Stimulated activated naive B cell treated with anti-CD40 and anti-IgM and Interleukin-4, amounts not matched to agents 10 μg/mL and 1 μg/mL and 100 μg/mL, for 72 hours (primary cell): ENCODE results near the gene SDK1.
"Not testable (repeated sequence)": the region's sequence is repeated elsewhere in the genome, so short reads cannot be mapped to it uniquely, and the experiment has no call there.

Experiments
- ATAC-seq, 2 donors: fragments of 150-1000 bp; cut with Tn5 transposase; replicated peaks; 2 replicates each; pipeline ENCODE4 v1.10.0; 2021; ENCODE audit warnings: moderate library complexity in 1 of 2
- DNase-seq: peaks from one replicate; pipeline ENCODE4 v3.0.0; 2021
- H3K27ac Mint-ChIP-seq: one replicate; pipeline ENCODE4 v1.8.0; 2022; ENCODE audit warnings: mild to moderate bottlenecking, mixed read lengths
- H3K27me3 Mint-ChIP-seq, 2 donors: one replicate each; pipeline ENCODE4 v1.8.0; 2022; ENCODE audit warnings: mixed read lengths in 2 of 2
- H3K36me3 Mint-ChIP-seq, 2 donors: one replicate each; pipeline ENCODE4 v1.8.0; 2022; ENCODE audit warnings: mixed read lengths in 2 of 2, mild to moderate bottlenecking in 1 of 2
- H3K4me1 Mint-ChIP-seq, 2 donors: one replicate each; pipeline ENCODE4 v1.8.0; 2022; ENCODE audit warnings: mixed read lengths in 2 of 2, mild to moderate bottlenecking in 1 of 2
- H3K4me3 Mint-ChIP-seq, 2 donors: one replicate each; pipeline ENCODE4 v1.8.0; 2022; ENCODE audit warnings: mild to moderate bottlenecking in 2 of 2, mixed read lengths in 2 of 2, moderate library complexity in 1 of 2
- H3K9me3 Mint-ChIP-seq, 2 donors: one replicate each; pipeline ENCODE4 v1.8.0; 2022; ENCODE audit warnings: mixed read lengths in 2 of 2, mild to moderate bottlenecking in 1 of 2

Gene SDK1

DNA sequence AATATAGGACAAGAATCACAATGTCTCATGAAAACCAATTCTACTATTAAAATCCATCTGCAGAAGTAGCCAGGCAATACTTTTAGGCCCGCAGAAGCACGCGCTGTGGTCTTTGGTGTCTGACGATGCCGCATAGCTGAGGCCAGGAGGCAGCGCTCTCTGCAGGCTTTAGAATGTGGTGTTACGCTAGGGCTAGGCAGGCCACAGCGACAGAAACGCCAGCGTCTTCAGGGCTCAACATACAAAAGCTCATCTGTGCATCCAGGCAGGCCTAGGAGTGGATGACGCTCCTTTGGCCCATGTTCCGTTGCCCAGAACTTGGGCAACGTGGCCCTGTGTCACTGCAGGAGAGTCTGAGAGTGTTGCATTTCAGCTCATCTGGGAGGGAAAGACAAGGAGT, 779.9 kb downstream of the SDK1 start:
- Mint-ChIP-seq H3K36me3 (no peaks in the 10 kb centered on the region), H3K4me3 (no peak overlapping the region), H3K4me1 (peaks cover 1 to 4% of the 10 kb centered on the region in 2 donors), H3K27me3 (no peaks in the 10 kb centered on the region), H3K9me3 (peaks cover 0 to 4% of the 10 kb centered on the region in 2 donors), H3K27ac (no peak overlapping the region)
- ATAC-seq: no peak
- no peak for DNase-seq

DNA sequence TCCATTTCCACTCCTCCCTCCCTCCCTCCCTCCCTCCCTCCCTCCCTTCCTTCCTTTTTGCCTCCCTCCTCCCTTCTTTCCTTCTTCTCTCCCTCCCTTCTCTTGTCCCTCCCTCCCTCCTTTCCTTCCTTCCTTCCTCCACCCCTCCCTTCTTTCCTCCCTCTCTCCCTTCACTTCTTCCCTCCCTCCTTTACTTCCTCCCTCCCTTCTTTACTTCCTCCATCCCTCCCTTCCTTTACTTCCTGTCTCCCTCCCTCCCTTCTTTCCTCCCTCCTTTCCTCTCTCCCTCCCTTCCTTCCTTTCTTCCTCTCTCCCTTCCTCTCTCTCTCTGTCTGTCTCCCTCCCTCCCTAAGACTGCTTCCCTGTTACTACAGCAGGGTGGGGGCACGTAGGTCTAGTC, 782.5 kb downstream of the SDK1 start:
- Mint-ChIP-seq H3K27ac (no peak overlapping the region), H3K36me3 (no peaks in the 10 kb centered on the region), H3K4me3 (no peak overlapping the region), H3K9me3 (peaks cover 2 to 8% of the 10 kb centered on the region in 2 donors), H3K27me3 (no peaks in the 10 kb centered on the region), H3K4me1 (peaks cover 6 to 12% of the 10 kb centered on the region in 2 donors)
- ATAC-seq (no peak), DNase-seq (no peak)

DNA sequence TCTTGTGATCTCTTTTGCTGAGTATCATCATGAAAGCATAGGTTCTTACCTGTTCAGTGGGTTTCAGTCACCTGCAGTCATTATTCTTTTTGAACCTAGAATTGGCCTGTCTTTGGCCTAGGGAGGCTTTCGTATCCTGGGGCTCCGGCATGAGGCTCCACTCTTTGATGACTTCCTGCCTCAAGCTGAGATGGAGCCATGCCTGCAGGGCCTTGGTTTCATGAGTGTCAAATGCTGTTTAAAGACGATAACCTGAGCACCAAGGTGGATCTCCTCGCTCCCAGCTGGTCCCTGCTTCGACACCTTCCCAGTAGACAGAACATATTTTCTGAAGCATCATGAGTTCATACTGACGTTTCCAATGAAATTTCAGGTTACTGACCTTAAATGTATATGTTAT, 783.2 kb downstream of the SDK1 start:
- no peak overlapping the region for H3K27ac Mint-ChIP-seq
- no peak overlapping the region for H3K4me3 Mint-ChIP-seq
- no peak for DNase-seq
- H3K36me3 Mint-ChIP-seq: no peaks in the 10 kb centered on the region
- peaks cover 6 to 12% of the 10 kb centered on the region in 2 donors for H3K4me1 Mint-ChIP-seq
- no peaks in the 10 kb centered on the region for H3K27me3 Mint-ChIP-seq
- peaks cover 2 to 8% of the 10 kb centered on the region in 2 donors for H3K9me3 Mint-ChIP-seq
- ATAC-seq: no peak

DNA sequence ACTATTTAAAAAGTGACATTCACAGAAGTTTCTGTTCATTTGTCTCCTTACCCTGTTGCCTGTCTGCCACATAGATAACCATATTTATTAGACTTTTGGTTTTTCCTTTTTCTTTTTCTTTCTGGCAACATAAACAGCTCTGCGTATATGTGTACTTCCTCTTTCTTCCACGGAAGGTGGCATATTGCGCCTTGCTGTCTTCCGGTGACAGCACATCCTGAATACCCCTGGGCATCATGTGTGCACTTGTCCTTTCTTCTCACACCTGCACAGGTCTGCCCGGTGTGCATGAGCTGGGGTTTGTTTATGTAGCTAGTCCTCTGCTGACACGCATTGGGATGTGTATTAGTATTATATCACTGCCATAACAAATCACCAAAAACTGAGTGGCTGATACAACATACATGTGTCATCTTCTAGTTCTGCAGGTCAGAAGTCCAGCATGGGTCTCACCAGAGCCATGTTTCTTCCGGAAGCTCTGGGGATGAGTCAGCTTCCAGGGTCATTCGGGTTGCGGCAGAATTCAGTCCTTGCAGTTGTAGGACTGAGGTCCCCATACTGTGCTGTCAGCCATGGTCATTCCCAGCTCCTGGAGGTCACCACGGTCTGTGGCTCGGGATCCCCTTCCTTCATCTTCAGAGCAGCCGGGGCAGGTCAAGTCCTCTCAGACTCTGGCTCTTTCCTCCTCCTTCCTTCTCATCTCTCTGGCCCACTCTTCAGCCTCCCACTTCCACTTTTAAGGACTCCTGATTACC, 785.1 kb downstream of the SDK1 start:
- Mint-ChIP-seq H3K4me1 (peaks cover 6 to 12% of the 10 kb centered on the region in 2 donors), H3K9me3 (peaks cover 9 to 17% of the 10 kb centered on the region in 2 donors), H3K36me3 (peaks cover 0 to 6% of the 10 kb centered on the region in 2 donors), H3K27ac (peak overlapping the region; percentile 66), H3K4me3 (peak overlapping the region in 1 of 2 donors; percentile 5), H3K27me3 (no peaks in the 10 kb centered on the region)
- peak; percentile 83 to 87 for ATAC-seq
- DNase-seq: no peak

DNA sequence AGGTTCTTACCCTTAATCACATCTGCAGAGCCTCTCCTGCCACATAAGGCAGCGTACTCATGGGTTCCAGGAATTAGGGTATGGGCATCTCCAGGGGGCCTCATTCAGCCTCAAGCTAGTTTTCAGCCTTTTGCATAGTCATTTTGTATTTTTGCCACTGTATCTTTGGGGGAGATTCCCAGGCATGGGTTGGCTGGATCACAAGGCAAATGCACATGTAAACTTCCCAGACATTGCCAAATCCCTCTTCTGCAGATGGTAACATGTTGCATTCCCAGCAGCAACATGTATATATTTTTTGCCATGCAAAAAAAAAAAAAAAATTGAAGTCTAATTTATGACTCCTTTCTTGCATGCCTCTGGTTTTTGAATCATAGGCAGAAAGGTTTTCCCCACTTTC, 785.7 kb downstream of the SDK1 start:
- Mint-ChIP-seq H3K4me1 (peaks cover 6 to 12% of the 10 kb centered on the region in 2 donors), H3K27me3 (no peaks in the 10 kb centered on the region), H3K36me3 (peaks cover 0 to 7% of the 10 kb centered on the region in 2 donors), H3K27ac (no peak overlapping the region), H3K4me3 (no peak overlapping the region), H3K9me3 (peaks cover 9 to 19% of the 10 kb centered on the region in 2 donors)
- ATAC-seq: no peak
- DNase-seq: no peak

DNA sequence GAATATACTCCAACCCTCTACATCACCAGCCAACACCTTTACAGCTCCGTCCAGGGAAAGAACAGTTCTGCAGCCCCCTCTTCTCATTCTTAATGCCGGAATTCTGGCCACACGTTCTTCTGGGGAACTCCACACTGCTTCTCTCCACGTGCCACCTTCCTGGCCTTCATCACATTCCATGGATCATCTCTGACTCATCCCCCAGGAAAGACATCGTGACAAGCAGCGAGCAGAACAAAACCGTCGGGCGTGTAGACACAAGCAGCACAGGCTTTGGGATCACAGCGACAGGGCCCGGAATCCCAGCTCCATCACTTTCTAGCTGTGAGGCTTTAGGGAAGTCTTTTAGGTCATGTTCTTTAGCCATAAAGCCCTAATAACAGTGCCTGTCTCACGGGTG, 790.7 kb downstream of the SDK1 start:
- Mint-ChIP-seq H3K27ac (no peak overlapping the region), H3K27me3 (peaks cover 3 to 6% of the 10 kb centered on the region in 2 donors), H3K4me3 (no peak overlapping the region), H3K36me3 (peaks cover 0 to 10% of the 10 kb centered on the region in 2 donors), H3K9me3 (peaks cover 7 to 13% of the 10 kb centered on the region in 2 donors), H3K4me1 (peaks cover 0 to under 1% of the 10 kb centered on the region in 2 donors)
- no peak for ATAC-seq
- DNase-seq: no peak

DNA sequence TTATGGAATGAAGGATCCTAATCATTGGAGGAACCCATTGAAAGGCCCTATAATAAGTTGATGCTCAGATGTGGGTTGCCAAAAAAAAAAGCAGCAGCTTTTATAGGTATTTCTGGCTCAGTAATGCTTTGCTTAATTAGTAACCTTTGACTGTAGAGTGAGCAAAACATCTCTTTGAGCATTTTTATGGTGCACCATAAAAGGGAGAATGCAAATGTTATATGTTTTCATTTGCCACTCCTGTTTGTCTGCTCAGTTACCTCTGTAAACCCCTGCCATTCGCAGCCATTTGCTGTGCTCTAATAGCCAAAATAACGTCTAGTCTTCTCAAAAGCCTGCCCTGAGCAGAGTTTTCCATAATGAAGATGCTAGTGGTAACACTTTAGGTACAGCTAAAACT, 792.0 kb downstream of the SDK1 start:
- peaks cover 7 to 13% of the 10 kb centered on the region in 2 donors for H3K9me3 Mint-ChIP-seq
- no peak for DNase-seq
- no peak for ATAC-seq
- peaks cover 0 to 10% of the 10 kb centered on the region in 2 donors for H3K36me3 Mint-ChIP-seq
- H3K4me1 Mint-ChIP-seq: no peaks in the 10 kb centered on the region
- peaks cover 3 to 6% of the 10 kb centered on the region in 2 donors for H3K27me3 Mint-ChIP-seq
- no peak overlapping the region for H3K4me3 Mint-ChIP-seq
- no peak overlapping the region for H3K27ac Mint-ChIP-seq

DNA sequence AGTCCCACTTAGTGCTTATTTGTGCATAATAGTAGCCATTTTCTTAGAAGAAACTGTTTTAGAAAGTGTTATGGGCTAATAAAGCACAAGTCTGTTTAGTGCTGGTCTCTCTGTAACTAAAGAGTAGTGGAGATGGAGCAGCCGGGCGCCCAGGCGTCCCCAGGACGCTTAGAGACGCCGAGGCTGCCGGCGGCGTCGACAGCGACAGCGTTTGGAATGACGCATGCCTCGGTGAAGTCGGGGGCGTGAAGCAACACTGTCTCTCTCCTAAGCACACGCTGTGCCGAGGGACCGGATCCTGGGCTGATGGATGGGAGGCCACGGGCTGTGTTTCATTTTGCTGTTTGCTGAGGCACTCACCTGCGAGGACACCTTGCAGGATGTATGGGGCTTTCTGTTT, 792.4 kb downstream of the SDK1 start:
- Mint-ChIP-seq H3K4me1 (no peaks in the 10 kb centered on the region), H3K27me3 (peaks cover 3 to 6% of the 10 kb centered on the region in 2 donors), H3K4me3 (no peak overlapping the region), H3K36me3 (peaks cover 0 to 10% of the 10 kb centered on the region in 2 donors), H3K27ac (no peak overlapping the region), H3K9me3 (peaks cover 7 to 13% of the 10 kb centered on the region in 2 donors)
- no peak for ATAC-seq
- no peak for DNase-seq

DNA sequence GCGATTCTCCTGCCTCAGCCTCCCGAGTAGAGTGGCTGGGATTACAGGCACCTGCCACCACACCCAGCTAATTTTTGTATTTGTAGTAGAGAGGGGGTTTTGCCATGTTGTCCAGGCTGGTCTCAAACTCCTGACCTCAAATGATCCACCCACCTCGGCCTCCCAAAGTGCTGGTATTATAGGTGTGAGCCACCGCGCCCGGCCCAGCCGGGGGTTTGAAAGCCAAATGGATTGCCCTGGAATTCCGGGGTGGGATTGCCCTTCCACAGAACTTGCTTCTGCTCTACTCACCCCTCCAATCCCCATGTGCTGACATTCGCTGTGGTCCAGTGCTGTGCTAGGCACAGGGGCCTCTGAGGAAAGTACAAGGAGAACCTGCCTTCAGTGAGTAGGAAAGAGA, 793.1 kb downstream of the SDK1 start:
- not testable (repeated sequence) for H3K4me3 Mint-ChIP-seq, ATAC-seq, DNase-seq, H3K36me3 Mint-ChIP-seq, H3K27ac Mint-ChIP-seq, H3K4me1 Mint-ChIP-seq, H3K27me3 Mint-ChIP-seq
- H3K9me3 Mint-ChIP-seq: peaks cover 7 to 13% of the 10 kb centered on the region in 2 donors

DNA sequence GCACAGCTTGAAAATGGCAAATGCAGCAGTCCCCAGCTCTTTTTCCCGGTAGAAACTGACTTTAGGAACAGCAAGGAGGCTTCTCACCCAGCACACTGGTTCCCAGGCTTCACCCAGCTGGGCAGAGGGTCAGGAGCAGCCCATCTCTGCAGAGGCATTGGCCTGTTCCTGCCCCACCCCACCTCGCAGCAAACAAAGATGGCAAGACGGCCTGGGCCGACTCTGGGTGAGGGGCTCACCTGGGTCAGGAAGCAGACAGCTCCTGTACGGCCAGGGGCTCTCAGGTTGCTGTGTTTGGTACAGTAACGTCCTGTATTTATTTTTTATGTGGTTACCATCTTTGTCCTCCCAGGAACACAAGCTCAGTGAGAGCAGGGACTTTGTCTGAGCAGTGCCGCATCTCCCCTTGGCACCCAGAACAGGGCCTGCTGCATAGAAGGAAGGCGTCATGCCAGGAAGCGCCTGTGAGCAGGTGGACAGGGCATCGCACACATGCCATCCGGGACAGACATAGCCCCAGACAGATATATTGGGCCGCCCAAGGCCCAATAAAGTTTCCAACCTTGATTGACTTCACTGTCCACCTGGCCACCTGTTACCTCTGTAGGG, 796.1 kb downstream of the SDK1 start:
- Mint-ChIP-seq H3K4me3 (no peak overlapping the region), H3K27me3 (peaks cover 6 to 7% of the 10 kb centered on the region in 2 donors), H3K27ac (no peak overlapping the region), H3K36me3 (no peaks in the 10 kb centered on the region), H3K4me1 (no peaks in the 10 kb centered on the region), H3K9me3 (no peaks in the 10 kb centered on the region)
- DNase-seq (no peak), ATAC-seq (no peak)

DNA sequence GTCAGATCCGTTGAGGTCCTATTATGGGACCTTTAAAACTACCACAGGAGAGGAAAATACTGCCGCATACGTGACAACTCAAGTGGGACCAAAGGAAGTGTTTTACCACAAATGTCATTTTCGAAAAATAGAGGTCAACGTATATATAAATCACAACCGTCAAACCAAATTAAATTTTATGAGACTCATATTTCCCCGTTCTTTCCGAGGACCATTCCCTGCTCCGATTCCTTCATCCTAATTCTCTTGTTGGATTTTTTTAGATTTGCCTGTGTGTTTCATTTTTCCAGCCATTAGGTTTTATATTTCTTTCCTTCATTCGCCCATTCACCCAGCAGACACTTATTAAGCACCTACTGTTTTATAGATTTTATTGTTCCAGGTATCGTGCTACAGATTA, 797.1 kb downstream of the SDK1 start:
- no peaks in the 10 kb centered on the region for H3K9me3 Mint-ChIP-seq
- DNase-seq: no peak
- no peak for ATAC-seq
- peaks cover 6 to 7% of the 10 kb centered on the region in 2 donors for H3K27me3 Mint-ChIP-seq
- no peaks in the 10 kb centered on the region for H3K4me1 Mint-ChIP-seq
- H3K36me3 Mint-ChIP-seq: no peaks in the 10 kb centered on the region
- H3K27ac Mint-ChIP-seq: no peak overlapping the region
- H3K4me3 Mint-ChIP-seq: no peak overlapping the region

DNA sequence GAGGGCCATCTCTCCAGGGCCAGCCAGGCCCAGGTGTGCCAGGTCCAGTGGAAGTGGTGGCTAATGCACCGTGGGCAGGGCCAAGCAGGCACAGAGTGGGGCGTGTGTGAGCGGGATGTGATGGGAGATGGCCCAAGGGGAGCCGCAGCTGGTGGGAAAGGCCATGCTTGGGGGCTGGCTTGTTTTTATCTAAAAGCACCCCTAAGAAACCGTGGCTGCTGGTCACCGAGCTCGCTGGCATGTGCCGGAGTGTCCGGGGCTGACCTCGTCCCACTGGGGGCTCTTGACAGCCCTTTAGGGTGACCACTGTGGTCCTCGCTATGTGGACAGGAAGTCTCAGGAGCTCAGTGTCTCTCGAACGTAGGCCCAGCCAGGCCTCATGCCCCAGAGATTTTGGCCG, 798.6 kb downstream of the SDK1 start:
- ATAC-seq: no peak
- Mint-ChIP-seq H3K27me3 (peaks cover 2 to 7% of the 10 kb centered on the region in 2 donors), H3K4me3 (no peak overlapping the region), H3K36me3 (no peaks in the 10 kb centered on the region), H3K9me3 (no peaks in the 10 kb centered on the region), H3K4me1 (no peaks in the 10 kb centered on the region), H3K27ac (no peak overlapping the region)
- no peak for DNase-seq

DNA sequence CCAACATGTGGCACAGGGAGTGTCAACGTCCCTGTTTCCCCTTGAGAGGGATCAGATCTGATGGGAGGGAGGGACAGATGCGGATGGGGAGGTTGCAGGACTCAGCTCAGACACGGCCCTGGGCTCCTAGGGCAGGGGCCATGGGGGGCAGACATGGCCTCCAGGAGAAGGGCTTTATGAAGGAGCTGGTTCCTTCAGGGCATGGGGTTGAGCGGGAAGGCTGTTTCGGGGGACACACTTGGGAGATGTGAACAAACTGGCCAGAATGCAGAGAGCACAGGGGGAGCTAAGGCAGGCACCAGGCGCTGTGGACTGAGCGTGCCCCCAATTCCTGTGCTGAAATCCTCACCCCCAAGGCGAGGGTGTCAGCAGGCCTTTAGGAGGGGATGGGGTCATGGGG, 799.1 kb downstream of the SDK1 start:
- DNase-seq (no peak), ATAC-seq (no peak)
- Mint-ChIP-seq H3K9me3 (no peaks in the 10 kb centered on the region), H3K4me1 (no peaks in the 10 kb centered on the region), H3K4me3 (no peak overlapping the region), H3K27me3 (peaks cover 0 to 6% of the 10 kb centered on the region in 2 donors), H3K36me3 (no peaks in the 10 kb centered on the region), H3K27ac (no peak overlapping the region)

DNA sequence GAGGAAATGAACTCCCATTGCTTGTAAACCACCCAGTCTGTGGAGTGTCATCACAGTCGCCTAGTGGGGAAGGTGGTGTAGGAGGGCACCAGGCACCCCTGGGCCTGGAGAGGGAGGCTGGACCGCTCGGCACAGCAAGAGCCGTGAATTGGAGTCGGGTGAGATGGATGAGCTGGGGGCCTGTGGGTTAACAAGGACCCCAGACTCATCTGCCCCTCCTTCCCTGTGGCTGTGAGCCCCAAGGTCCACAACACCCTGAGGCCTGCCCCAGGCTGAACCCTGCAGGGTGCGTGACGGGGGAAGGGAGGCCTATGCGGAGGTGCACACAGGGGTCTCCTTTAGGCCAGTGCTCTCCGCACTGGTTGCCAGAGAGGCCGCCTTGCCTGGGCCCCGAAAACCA, 799.6 kb downstream of the SDK1 start:
- DNase-seq (no peak), ATAC-seq (no peak)
- Mint-ChIP-seq H3K9me3 (no peaks in the 10 kb centered on the region), H3K36me3 (no peaks in the 10 kb centered on the region), H3K4me3 (no peak overlapping the region), H3K27me3 (peaks cover 0 to 4% of the 10 kb centered on the region in 2 donors), H3K27ac (no peak overlapping the region), H3K4me1 (no peaks in the 10 kb centered on the region)

DNA sequence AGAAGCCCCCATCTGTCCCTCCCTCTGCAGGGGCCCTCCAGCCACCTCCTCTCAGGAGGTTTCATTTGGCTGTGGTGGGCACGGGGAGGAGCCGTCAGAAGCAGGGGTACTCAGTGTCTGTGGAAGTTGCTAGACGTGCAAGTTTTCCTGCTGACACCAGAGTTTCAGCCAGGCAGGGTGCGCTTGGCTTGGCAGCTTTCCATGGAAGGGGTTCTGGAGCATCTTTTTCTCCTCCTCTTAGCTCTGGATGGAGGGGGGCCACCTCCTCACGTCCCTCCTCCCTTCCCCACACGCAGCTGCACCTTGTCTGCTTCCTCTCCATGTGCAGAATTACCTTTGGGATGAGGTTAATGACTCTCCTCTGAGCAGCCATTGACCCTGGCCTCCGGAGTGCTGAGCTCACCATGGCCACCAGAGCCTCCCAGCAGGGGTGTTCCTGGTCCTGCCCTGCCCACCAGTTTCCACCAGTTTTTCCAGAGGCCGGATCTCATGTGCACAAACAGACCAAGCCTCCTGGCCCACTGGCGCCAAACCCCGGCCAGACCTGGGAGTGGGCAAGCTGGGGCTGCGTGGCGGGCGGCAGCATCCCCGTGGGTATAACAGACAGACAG, 801.3 kb downstream of the SDK1 start:
- DNase-seq (no peak), ATAC-seq (no peak)
- H3K9me3 Mint-ChIP-seq: no peaks in the 10 kb centered on the region
- no peak overlapping the region for H3K27ac Mint-ChIP-seq
- peaks cover 0 to 4% of the 10 kb centered on the region in 2 donors for H3K27me3 Mint-ChIP-seq
- H3K4me1 Mint-ChIP-seq: no peaks in the 10 kb centered on the region
- no peak overlapping the region for H3K4me3 Mint-ChIP-seq
- H3K36me3 Mint-ChIP-seq: no peaks in the 10 kb centered on the region
